Cerebellar nuclear complex (tissue), 1 donor: ENCODE measurements around the gene IGFBP2.

Source experiments
- DNase-seq, 2 experiments: peaks; one replicate each; lab custom pipeline; 2025; lab: John Stamatoyannopoulos, UW

IGFBP2 gene

DNA sequence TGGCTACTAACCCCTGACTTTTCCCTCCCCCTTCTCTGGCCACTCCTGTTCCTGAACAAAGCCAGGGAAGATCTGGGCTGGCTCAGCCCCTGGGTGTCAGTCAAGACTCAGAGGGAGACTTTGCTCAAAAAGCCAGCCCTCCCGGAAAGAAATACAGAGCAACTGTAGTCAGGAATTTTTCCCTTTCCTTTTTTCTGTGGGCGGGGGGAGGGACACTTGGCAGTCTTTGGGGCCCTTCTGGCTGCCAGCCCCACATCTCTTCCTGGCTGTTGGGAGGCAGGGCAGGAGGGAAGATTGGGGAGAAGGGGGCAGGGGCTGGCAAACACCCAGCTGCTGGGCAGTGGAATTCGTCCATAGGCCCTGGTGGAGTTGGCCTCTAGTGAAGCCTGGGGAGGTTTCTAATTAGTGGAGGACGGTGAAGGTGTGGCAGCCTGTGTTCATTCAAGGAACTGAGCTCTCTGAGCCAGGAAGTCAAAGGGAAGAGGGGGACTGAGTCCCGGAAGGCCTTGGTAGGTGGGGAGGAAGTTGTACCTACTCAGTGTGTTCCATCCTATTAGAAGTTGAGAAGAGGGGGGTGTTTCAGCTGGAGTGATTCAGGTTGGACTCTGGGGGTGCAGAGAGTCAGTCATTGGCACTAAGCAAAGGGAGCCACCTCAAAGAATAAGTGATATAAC lies 10.9 kb downstream of the IGFBP2 start:
- DNase-seq, result no peak

DNA sequence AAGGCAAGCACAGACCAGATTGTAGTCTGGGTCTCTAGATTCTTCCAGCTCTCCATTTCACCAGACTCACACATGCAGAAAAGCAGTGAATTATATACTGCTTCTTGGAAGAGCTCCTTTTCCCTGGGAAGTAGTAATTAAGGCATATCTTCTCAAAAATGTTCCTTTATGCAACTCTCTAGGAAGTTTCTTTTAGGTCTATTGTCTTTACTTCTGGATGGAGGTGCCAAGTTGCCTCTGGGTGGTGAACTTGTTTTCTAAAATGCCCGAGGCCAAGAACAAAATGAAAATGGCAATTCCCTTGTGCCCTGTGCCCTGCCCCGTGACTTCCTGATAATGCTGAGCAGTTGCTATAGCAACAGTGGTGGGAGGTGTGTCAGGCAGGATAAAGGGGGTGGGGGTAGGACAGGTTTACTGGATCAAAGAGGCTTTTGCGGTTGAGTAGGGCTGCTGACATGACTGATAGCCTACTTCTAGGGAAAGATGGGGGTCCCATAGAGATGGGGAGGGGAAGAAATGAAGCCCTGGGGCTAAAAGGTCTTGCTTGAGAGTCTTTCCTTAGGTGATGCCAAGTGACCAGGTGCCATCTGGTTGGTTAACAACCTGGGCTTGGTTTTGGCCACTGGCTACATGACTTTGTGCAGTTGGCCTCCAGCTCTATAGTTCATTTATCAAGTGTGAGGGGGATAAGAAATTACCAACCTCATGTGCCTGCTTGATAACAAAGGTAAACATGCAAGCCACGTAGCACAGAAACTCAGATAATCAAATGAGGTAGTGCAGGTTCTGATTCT lies 11.8 kb downstream of the IGFBP2 start:
- DNase-seq, result no peak

GRCh38 chr2:216645636-216645950 lies 12.4 kb downstream of the IGFBP2 start:
- no peak for DNase-seq

DNA sequence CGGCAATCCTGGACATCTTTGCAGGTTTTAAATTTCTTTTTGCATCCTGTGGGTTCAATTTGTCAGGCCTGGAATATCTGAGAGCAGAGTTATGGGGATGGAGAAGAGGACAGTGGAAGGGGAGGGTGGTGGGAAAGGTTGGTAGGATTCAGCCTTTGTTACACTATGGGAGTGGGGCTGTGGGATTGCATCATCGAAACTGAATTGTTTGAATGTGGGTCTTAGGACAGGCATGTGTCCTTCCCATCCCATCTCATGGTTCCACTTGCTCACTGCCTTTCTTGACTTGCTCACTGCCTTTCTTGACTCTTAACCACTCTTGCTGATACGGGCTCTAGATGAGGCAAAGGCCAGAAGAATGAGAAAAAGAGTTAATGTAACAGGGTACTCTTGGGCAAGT lies 12.9 kb downstream of the IGFBP2 start:
- DNase-seq, result no peak

DNA sequence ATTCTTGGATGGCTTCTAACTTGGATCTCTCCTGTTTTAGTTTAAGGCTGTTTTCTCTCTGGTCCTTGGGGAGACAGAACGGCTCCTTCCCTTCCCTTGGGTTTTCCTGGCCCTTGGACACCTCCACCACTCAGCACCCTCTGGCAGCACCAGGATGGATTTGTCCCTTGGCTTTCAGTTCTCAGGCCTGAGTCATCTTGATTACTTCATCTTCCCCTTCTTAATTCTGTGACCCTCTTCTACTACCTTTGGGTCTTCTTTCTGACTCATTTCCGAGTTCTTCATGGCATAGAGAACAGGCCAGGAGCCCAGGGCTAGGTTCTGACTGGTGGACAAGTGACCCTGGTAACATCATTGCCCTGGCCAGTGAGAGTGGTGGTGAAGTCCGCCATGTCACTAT lies 14.9 kb downstream of the IGFBP2 start:
- DNase-seq, result no peak

- no peak for DNase-seq
These were observed 16.4 kb downstream of the IGFBP2 start for GRCh38 chr2:216649574-216649973.

DNA sequence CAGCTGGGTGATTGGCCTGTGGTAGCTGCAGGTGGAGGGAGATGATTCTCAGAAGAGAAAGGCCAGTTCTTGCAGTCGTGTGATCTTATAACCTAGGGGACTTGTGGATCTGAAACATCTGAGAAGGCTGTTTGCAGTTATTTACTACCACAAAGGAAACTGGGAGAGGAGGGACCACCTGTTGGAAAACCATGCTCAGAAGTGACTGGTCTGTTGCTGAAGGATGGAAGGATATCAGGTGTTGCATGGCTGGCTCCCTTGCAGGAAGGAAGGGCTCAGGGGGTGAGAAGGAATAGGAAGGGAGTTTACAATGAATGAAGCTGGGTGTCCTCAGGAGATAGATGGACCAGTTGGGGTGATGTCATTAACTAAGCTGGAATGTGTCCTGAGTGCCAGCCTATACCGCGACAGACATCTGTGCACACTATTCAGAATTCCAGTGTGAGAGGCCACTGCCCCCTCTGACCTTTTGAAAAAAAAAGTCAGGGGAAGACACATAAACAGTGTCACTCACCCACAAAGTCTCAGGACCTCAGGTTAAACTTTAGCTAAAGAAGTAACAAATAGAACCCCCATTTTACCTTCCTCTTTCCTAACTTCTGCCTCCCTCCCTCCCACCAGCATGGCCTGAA lies 17.5 kb downstream of the IGFBP2 start:
- no peak for DNase-seq

GRCh38 chr2:216651351-216651881 lies 18.2 kb downstream of the IGFBP2 start:
- no peak for DNase-seq

DNA sequence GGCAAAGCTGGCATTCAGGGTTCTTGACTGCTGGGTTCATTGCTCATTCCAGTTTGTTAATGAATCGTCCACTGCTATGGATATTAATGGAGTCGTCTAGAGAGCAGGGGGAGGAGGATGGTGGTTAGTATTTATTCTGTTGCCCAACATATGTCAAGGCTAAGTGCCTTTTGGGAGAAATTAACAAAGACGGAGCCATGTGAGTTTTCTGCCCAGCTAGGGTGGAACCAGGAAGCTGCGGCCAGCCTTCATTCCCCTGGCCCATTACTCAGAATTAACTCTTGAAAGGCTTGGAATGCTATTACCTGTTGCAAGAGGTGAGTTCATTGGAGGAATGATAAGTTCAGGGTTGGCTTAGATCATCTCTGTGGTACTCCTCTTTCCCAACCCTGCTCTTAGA lies 19.3 kb downstream of the IGFBP2 start:
- no peak for DNase-seq

DNA sequence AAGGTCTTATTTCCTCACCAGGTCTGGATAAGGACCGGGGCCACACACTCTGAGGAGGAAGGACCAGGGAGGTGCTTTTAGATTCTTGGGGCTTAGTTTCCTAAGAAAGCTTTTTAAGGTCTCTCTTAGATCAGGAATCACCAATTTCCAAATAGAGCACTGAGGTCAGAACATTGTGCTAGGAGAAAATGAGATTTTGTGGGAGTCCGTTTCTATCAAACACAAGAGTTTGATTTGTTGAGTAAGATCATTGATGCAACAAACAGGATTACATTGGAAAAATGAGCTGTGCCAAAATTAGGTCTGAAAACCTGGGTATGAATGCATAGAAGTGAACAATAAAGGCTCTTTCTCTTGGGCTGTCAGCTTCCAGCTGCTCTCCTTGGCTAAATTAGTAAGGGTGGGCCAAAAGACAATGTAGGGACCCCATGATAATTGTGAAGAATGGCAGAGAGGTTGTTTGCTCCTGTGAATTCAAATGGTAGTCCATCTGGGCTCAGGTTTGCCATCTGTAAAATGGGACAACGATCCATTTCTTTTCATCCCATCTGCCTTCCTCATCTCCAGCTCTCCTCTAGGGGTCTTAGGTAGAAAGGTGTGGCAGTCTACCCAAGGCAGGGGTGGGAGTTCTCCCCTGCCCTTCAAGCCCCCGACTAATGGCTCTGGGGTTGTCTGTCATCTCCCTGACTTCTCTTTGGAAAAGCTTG lies 20.0 kb downstream of the IGFBP2 start:
- no peak for DNase-seq

DNA sequence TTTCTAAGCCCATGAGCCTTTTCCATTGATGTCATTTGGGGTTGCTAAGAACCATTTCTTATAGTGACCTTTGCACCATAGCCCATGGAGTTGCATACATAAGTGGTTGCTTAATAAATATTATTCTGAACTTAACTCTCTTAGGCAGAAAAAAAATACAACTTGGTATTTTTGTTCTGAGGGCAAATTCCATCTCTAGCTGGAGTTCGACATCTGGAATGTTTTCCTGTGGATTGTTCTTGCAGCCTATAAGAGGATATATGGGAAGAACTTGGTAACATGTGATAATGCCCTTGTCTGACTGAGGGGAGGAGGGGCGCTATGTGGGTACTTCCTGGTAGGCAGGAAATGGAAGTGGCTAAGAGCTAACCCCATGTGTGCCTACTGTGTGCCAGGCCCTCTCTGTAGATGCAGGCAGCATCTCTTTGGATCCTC lies 20.7 kb downstream of the IGFBP2 start:
- DNase-seq, result no peak

DNA sequence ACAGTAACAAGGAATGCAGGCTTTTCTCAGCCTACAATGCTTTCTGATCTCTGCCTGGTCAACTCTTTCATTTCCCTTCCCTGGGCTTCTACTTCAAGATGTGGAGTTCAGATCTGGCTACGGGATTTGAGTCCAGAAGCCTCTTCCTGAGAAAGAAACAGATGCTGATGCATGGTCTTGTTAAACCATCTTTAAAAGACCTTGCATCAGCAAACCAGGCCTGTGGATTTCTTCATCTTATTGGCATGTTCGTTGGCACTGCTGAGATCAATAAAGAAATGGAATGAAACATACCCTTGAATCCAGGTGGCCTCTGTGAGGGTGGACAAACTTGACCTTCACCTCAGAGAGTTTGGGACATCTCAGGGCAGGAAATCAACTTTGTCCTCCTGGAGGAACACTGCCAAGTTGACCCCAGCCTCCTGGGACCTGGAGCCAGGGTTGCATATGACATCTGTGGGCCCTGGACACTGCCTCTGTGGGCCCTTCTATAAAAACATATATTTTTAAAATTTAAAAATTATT lies 21.4 kb downstream of the IGFBP2 start:
- DNase-seq, result no peak

DNA sequence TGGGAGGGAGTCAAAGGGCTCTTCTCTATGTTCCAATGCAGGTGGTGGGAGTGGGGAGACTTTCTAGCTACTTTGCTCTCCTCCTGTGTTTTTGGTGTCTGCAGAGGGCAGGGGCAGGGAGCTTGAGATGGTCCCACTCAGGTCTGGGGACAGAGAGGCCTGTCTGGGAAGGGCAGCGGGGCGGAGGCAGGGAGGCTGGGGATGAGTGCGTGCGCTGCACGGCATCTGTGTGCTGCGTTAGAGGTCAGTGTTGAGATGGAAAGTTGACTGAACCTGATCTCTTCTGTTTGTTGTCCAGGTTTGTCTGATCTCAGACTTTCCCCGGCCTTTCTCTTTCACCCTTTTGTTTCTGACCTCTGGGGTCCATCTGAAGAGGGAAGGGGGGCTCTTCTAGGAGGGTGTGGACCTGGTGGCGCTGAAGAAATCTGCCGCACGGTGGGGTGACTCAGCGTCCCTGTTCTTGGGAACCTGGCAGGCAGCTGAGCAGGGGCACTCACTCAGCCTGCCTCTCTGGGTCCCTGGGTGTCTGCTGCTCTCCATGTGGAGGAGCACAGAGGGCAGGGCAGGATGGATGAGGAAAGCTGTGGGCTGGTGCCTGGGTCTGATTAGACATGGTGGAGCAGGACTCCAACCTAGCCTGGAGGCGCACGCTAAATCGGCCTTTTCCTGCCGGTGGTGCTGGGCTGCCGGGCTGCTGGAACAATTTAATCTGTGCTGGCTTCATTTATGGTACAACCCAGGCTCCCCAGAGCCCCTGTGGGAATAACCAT lies 24.1 kb downstream of the IGFBP2 start:
- DNase-seq, result no peak

DNA sequence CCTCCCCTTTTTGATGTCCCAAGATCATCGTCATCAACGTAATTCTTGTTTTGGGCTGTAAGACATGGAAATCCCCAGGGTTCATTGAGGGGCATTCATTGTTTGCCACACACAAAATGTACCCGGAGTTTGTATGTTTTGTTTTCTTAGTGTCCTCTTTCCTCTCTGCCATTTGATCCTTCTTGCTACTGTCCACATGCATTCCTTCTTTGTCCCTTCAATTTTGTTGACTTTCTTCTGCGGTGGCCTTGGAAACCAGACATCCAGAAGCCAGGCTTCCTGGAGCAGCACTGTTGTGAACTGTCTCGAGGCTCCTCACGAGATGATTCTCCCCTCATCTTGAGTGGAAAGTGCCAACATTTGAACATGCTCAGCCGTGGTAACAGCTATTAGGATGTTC lies 24.8 kb downstream of the IGFBP2 start:
- no peak for DNase-seq

DNA sequence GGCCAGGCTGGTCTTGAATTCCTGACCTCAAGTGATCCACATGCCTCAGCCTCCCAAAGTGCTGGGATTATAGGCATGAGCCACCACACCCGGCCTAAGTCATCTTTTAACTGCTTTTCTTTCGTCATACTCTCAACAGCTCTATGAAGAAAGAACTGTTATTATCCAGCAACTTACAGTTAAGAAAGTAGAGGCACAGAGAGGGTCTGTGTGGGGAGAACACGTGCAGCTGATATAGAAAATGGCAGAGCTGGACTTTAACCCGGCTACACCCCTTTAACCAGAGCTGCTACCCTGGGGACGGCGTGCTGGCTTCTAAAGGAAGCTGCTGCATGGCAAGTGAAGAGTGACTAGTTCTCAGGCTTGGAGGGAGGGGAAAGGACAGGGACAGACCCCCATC lies 25.5 kb downstream of the IGFBP2 start:
- no peak for DNase-seq

DNA sequence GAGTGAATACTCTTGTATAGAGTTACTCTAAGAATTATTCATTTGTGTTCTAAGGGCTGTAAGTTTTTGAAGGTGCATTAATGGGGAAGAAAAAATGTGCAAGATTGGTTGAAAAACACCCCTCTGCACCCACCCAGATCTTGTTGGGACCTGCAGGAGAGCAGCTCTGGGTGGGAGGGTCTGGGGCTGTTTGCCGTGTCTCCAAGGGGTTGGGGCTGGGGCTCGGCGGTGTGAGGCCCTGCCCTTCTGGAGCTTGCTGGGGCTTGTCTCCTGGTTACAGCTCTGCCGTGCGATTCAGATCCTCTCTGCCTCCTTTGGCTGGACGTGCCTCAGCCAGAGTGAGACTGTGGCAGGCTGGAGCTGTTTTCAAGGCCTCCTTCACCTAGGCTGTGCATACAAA lies 26.1 kb downstream of the IGFBP2 start:
- DNase-seq, result no peak

DNA sequence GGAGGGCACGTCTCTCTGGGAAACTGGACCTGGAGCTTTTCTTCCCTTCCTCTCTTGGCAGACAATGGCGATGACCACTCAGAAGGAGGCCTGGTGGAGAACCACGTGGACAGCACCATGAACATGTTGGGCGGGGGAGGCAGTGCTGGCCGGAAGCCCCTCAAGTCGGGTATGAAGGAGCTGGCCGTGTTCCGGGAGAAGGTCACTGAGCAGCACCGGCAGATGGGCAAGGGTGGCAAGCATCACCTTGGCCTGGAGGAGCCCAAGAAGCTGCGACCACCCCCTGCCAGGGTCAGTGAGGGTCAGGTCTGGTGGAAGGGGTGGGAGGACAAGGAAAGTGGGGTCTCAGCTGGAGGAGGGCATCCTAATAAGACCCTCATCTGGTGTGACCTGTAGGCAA lies 27.3 kb downstream of the IGFBP2 start:
- DNase-seq, result no peak

DNA sequence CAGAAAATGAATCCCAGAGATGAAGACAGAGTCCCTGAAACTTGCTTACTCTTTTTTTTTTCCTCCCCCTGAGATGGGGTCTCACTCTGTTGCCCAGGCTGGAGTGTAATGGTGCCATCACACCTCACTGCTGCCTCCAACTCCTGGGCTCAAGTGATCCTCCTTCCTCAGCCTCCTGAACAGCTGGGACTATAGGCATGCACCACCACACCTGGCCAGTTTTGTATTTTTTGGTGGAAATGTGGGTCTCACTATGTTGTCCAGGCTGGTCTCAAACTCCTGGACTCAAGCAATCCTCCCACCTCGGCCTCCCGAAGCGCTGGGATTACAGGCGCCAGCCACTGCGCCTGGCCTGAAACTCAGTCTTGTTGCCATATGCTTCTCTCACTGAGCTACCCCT lies 27.8 kb downstream of the IGFBP2 start:
- no peak for DNase-seq

DNA sequence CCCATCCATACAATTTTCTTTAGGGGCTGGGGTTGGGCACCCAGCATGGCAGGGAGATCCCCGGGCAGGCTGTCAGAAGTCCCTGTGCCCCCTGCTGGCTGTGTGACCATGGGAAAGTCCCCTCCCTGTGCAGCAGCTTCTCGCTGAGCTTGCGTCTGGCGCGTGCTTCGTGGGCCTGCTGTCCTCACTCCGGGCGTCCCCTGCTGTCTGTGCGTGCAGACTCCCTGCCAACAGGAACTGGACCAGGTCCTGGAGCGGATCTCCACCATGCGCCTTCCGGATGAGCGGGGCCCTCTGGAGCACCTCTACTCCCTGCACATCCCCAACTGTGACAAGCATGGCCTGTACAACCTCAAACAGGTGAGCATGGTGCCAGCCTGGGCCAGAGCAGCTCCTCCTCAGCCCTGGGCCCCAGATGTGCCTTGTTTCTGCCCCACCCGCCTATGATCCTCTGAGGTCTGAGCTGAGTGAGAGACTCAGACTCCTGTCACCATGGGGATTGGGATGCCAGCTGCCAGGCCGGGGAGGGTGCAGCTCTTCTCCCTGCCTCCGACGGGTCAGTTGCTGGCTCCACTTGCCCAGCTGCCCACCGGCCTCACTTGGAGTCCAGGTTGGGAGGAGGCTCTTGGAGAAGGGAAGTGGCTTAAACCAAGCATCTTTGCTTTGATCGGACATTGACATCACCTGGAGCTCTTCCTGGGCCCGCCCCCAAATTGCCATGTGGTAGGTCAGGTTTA lies 28.6 kb downstream of the IGFBP2 start:
- no peak for DNase-seq

GRCh38 chr2:216663106-216663505 lies 29.9 kb downstream of the IGFBP2 start:
- DNase-seq, result no peak

DNA sequence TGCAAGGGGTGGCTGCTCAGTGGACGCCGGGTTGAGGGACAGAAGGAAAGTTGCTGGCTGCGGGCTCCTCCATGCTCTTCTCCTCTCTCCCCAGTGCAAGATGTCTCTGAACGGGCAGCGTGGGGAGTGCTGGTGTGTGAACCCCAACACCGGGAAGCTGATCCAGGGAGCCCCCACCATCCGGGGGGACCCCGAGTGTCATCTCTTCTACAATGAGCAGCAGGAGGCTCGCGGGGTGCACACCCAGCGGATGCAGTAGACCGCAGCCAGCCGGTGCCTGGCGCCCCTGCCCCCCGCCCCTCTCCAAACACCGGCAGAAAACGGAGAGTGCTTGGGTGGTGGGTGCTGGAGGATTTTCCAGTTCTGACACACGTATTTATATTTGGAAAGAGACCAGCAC lies 30.6 kb downstream of the IGFBP2 start:
- DNase-seq, result no peak
